H1 (cell line): ENCODE measurements around the gene MAP3K3. TPM values are rescaled to one million over a fixed set of nuclear protein-coding genes. Genes with fewer than 3 reads are reported as not detected.

Source experiments
- CTCF ChIA-PET: fragments of 300-600 bp; sonication (Branson Sonifier 250); formaldehyde crosslinking; loops from one replicate; lab custom pipeline; 2021; ENCODE audit not compliant: partially characterized antibody; lab: Charles Lee
- POLR2A ChIA-PET: fragments of 300-600 bp; sonication (Branson Sonifier 250); formaldehyde crosslinking; loops from one replicate; lab custom pipeline; 2021; ENCODE audit warnings: inconsistent platforms; ENCODE audit not compliant: partially characterized antibody; lab: Charles Lee
- DNase-seq, 2 experiments: peaks; one replicate each; pipeline versions ENCODE4 v3.0.0 to v3.0.0-alpha.2; 2010 to 2022; ENCODE audit warnings: low spot score in 2 of 2, low read depth in 1 of 2, mixed read lengths in 1 of 2
- FAIRE-seq: peaks from 2 replicates; lab custom pipeline; 2011; peaks lifted over from hg19 to GRCh38; lab: Jason Lieb, UNC
- H2AFZ ChIP-seq: 2 replicates; pipeline ENCODE4 v1.8.1; 2012; ENCODE audit warnings: low read length, inconsistent platforms
- H2AK5ac ChIP-seq: 2 replicates; pipeline ENCODE4 v1.6.1; 2013; ENCODE audit warnings: low read depth, low read length
- H2BK120ac ChIP-seq: replicated peaks from 2 replicates; pipeline ENCODE3; 2013; ENCODE audit warnings: low read depth, low read length, inconsistent platforms
- H2BK12ac ChIP-seq: 2 replicates; pipeline ENCODE4 v1.6.1; 2013; ENCODE audit warnings: low read depth, low read length
- H2BK15ac ChIP-seq: 2 replicates; pipeline ENCODE4 v1.6.1; 2013; ENCODE audit warnings: low read length
- H2BK20ac ChIP-seq: 2 replicates; pipeline ENCODE4 v1.6.1; 2013; ENCODE audit warnings: low read length
- H2BK5ac ChIP-seq: 2 replicates; pipeline ENCODE4 v1.6.1; 2013; ENCODE audit warnings: low read depth, low read length
- H3K14ac ChIP-seq: 2 replicates; pipeline ENCODE4 v1.6.1; 2013; ENCODE audit warnings: inconsistent platforms; ENCODE audit not compliant: insufficient read length
- H3K18ac ChIP-seq: 2 replicates; pipeline ENCODE4 v1.6.1; 2013; ENCODE audit warnings: low read length; ENCODE audit errors: extremely low read depth
- H3K23ac ChIP-seq: 2 replicates; pipeline ENCODE4 v1.6.1; 2013; ENCODE audit warnings: inconsistent platforms; ENCODE audit not compliant: insufficient read length
- H3K23me2 ChIP-seq: 2 replicates; pipeline ENCODE4 v1.6.1; 2013; ENCODE audit warnings: low read depth, low read length
- H3K27ac ChIP-seq: 2 replicates; pipeline ENCODE4 v1.6.1; 2011; ENCODE audit warnings: low read depth, low read length, inconsistent platforms
- H3K27me3 ChIP-seq, 4 experiments: replicated peaks in 1 of 4; 1 replicate in 1 of 4; 2 replicates in 3 of 4; pipeline versions ENCODE4 v1.6.1 to v1.8.1; 2011 to 2013; ENCODE audit warnings: low read length in 3 of 4, mild to moderate bottlenecking in 3 of 4, inconsistent platforms in 2 of 4, mixed read lengths in 2 of 4, moderate library complexity in 1 of 4; ENCODE audit not compliant: control insufficient read depth in 3 of 4, insufficient read depth in 3 of 4; ENCODE audit errors: extremely low read depth in 1 of 4
- H3K36me3 ChIP-seq, 4 experiments: 2 replicates each; pipeline versions ENCODE4 v1.6.1 to v1.8.1; 2011 to 2013; ENCODE audit warnings: mild to moderate bottlenecking in 4 of 4, low read length in 3 of 4, moderate library complexity in 2 of 4, control low read depth in 1 of 4, inconsistent platforms in 1 of 4; ENCODE audit not compliant: insufficient read depth in 4 of 4, control insufficient read depth in 2 of 4
- H3K4ac ChIP-seq: replicated peaks from 2 replicates; pipeline ENCODE3; 2013; ENCODE audit warnings: low read length, low read depth, mixed read lengths, inconsistent platforms; ENCODE audit not compliant: insufficient read length
- H3K4me1 ChIP-seq, 4 experiments: replicated peaks in 1 of 4; 1 replicate in 1 of 4; 2 replicates in 3 of 4; pipeline versions ENCODE4 v1.6.1 to v1.8.1; 2011 to 2013; ENCODE audit warnings: low read length in 3 of 4, inconsistent platforms in 2 of 4, mixed read lengths in 1 of 4; ENCODE audit not compliant: insufficient read depth in 4 of 4, control insufficient read depth in 3 of 4
- H3K4me2 ChIP-seq, 2 experiments: 2 replicates each; pipeline versions ENCODE4 v1.6.1 to v1.8.1; 2011 to 2013; ENCODE audit warnings: low read depth in 2 of 2, low read length in 2 of 2, control low read depth in 1 of 2, inconsistent platforms in 1 of 2, mild to moderate bottlenecking in 1 of 2; ENCODE audit not compliant: insufficient read depth in 1 of 2
- H3K4me3 ChIP-seq, 4 experiments: fragments of 200-600, 300-600 bp in 1 of 4; sonication (generic), shearing (Covaris generic), sonication (Bioruptor Twin) in 1 of 4; 2 replicates each; pipeline versions ENCODE4 v1.5.1 to v1.8.1; 2011 to 2016; ENCODE audit warnings: low read length in 4 of 4, low read depth in 3 of 4, control low read depth in 2 of 4, inconsistent platforms in 2 of 4, mild to moderate bottlenecking in 2 of 4, mixed read lengths in 1 of 4, moderate library complexity in 1 of 4; ENCODE audit not compliant: insufficient read depth in 2 of 4; ENCODE audit errors: extremely low read depth in 1 of 4
- H3K56ac ChIP-seq: replicated peaks from 2 replicates; pipeline ENCODE3; 2013; ENCODE audit warnings: low read depth, mild to moderate bottlenecking, mixed read lengths, low read length, inconsistent platforms; ENCODE audit not compliant: insufficient read length
- H3K79me1 ChIP-seq: 2 replicates; pipeline ENCODE4 v1.6.1; 2013; ENCODE audit warnings: low read depth, low read length, control low read depth
- H3K79me2 ChIP-seq, 2 experiments: 2 replicates each; pipeline versions ENCODE4 v1.6.1 to v1.8.1; 2012 to 2013; ENCODE audit warnings: low read length in 2 of 2, mild to moderate bottlenecking in 2 of 2, inconsistent platforms in 1 of 2; ENCODE audit not compliant: insufficient read depth in 2 of 2, control insufficient read depth in 1 of 2
- H3K9ac ChIP-seq, 4 experiments: replicated peaks in 1 of 4; 1 replicate in 1 of 4; 2 replicates in 3 of 4; pipeline versions ENCODE4 v1.6.1 to v1.8.1; 2011 to 2013; ENCODE audit warnings: low read depth in 3 of 4, low read length in 3 of 4, control low read depth in 2 of 4, mild to moderate bottlenecking in 2 of 4, moderate library complexity in 2 of 4, inconsistent platforms in 1 of 4; ENCODE audit errors: extremely low read depth in 1 of 4
- H3K9me3 ChIP-seq, 2 experiments: 2 replicates each; pipeline versions ENCODE4 v1.6.1 to v1.8.1; 2012 to 2013; ENCODE audit warnings: mild to moderate bottlenecking in 2 of 2, moderate library complexity in 2 of 2, control low read depth in 1 of 2, inconsistent platforms in 1 of 2, low read depth in 1 of 2, low read length in 1 of 2, mixed read lengths in 1 of 2; ENCODE audit not compliant: insufficient read depth in 2 of 2
- H4K20me1 ChIP-seq, 2 experiments: replicated peaks in 1 of 2; 2 replicates each; pipeline versions ENCODE3 to v1.8.1; 2011 to 2013; ENCODE audit warnings: inconsistent platforms in 2 of 2, low read length in 2 of 2, mild to moderate bottlenecking in 1 of 2; ENCODE audit not compliant: insufficient read depth in 2 of 2, control insufficient read depth in 1 of 2
- H4K5ac ChIP-seq: 2 replicates; pipeline ENCODE4 v1.6.1; 2013; ENCODE audit warnings: low read length, low read depth, mixed read lengths, inconsistent platforms; ENCODE audit not compliant: insufficient read length
- H4K8ac ChIP-seq: 2 replicates; pipeline ENCODE4 v1.8.0; 2013; ENCODE audit warnings: mild to moderate bottlenecking, moderate library complexity, low read length, inconsistent platforms; ENCODE audit not compliant: insufficient read depth; ENCODE audit errors: extremely low read depth
- H4K91ac ChIP-seq: replicated peaks from 2 replicates; pipeline ENCODE3; 2013; ENCODE audit warnings: low read length, mixed read lengths, inconsistent platforms; ENCODE audit not compliant: insufficient read length
- CEBPB ChIP-seq: IDR thresholded peaks from 2 replicates; pipeline ENCODE4 v1.6.1; 2012; ENCODE audit warnings: low read depth, low read length
- CTBP2 ChIP-seq: IDR thresholded peaks from 2 replicates; pipeline ENCODE4 v1.7.0; 2011; ENCODE audit warnings: borderline replicate concordance, mild to moderate bottlenecking, moderate library complexity, mixed read lengths, low read length; ENCODE audit not compliant: insufficient read depth, insufficient read length
- EP300 ChIP-seq, 2 experiments: IDR thresholded peaks; 1 replicate in 1 of 2; 2 replicates in 1 of 2; pipeline ENCODE4 v1.6.1; 2011 to 2012; ENCODE audit warnings: low read depth in 2 of 2, low read length in 2 of 2, mild to moderate bottlenecking in 2 of 2, borderline replicate concordance in 1 of 2, inconsistent platforms in 1 of 2, moderate library complexity in 1 of 2
- GABPA ChIP-seq: IDR thresholded peaks from 2 replicates; pipeline ENCODE4 v1.6.1; 2011; ENCODE audit warnings: mild to moderate bottlenecking, low read length, moderate library complexity, borderline replicate concordance; ENCODE audit not compliant: insufficient read depth
- JUN ChIP-seq: IDR thresholded peaks from 2 replicates; pipeline ENCODE4 v1.6.1; 2011; ENCODE audit warnings: low read depth, mild to moderate bottlenecking, improper control_type of control experiment, low read length
- POLR2A ChIP-seq, 2 experiments: IDR thresholded peaks; 1 replicate in 1 of 2; 2 replicates in 1 of 2; pipeline ENCODE4 v1.6.1; 2011; ENCODE audit warnings: low read depth in 2 of 2, low read length in 2 of 2, mild to moderate bottlenecking in 2 of 2; ENCODE audit errors: control extremely low read depth in 1 of 2
- RAD21 ChIP-seq, 2 experiments: IDR thresholded peaks in 1 of 2; conservative IDR thresholded peaks in 1 of 2; 2 replicates each; pipeline ENCODE4 v1.6.1; 2011; ENCODE audit warnings: low read depth in 2 of 2, low read length in 2 of 2, improper control_type of control experiment in 1 of 2, inconsistent platforms in 1 of 2, mild to moderate bottlenecking in 1 of 2, moderate library complexity in 1 of 2
- ZNF274 ChIP-seq: IDR thresholded peaks from 2 replicates; pipeline ENCODE4 v1.7.0; 2012; ENCODE audit warnings: low read length, borderline replicate concordance; ENCODE audit errors: extremely low read depth
- WGBS, 2 experiments: shearing (Covaris generic) in 1 of 2; methylation state at CpG; one replicate each; pipeline versions ENCODE4 v1.1.6 to v1.1.7; 2013 to 2015; ENCODE audit warnings: low lambda C conversion rate in 2 of 2, mixed read lengths in 2 of 2, inconsistent platforms in 1 of 2, low coverage in 1 of 2, missing lambda C conversion rate in 1 of 2; ENCODE audit not compliant: insufficient replicate concordance in 2 of 2, insufficient coverage in 1 of 2, insufficient read length in 1 of 2; ENCODE audit errors: extremely low coverage in 1 of 2, missing lambda C conversion rate in 1 of 2; 5-methylcytosine and 5-hydroxymethylcytosine counted together
- polyA plus RNA-seq, 7 experiments: library from polyadenylated mRNA; depleted of rRNA in 3 of 7; stranded (reverse) in 5 of 7; unstranded in 2 of 7; fragments of >200 nt in 5 of 7; fragments of 200-250 nt in 2 of 7; gene quantifications; 1 replicate in 5 of 7; 2 replicates in 1 of 7; 4 replicates in 1 of 7; pipeline versions ENCODE4 v1.2.1 to v1.2.3, GENCODE V29; 2011 to 2013; ENCODE audit warnings: missing spikeins in 2 of 7, mixed read lengths in 2 of 7
- total RNA-seq: library from RNA; stranded (reverse); fragmentation: NEBNext Ultra II Directional; extraction: Animal tissue kit (Norgen Biotek cat#: 25700); gene quantifications from 2 replicates; pipeline ENCODE4 v1.2.1, GENCODE V29; 2021
- TF ChIP-seq, protein P1 (sequence below), 3 experiments: IDR thresholded peaks; 1 replicate in 2 of 3; 2 replicates in 1 of 3; pipeline versions ENCODE4 v1.5.1 to v1.6.1; 2011; ENCODE audit warnings: low read length in 3 of 3, mild to moderate bottlenecking in 3 of 3, inconsistent platforms in 2 of 3, low read depth in 1 of 3, moderate library complexity in 1 of 3; ENCODE audit not compliant: insufficient read depth in 1 of 3; ENCODE audit errors: control extremely low read depth in 1 of 3

Gene MAP3K3
- total and polyA plus RNA-seq, 2 of the 8 experiments (the other 6 are each of a cell fraction or from before 2014, with no cell fraction given): 10.3 to 21.0 TPM

DNA sequence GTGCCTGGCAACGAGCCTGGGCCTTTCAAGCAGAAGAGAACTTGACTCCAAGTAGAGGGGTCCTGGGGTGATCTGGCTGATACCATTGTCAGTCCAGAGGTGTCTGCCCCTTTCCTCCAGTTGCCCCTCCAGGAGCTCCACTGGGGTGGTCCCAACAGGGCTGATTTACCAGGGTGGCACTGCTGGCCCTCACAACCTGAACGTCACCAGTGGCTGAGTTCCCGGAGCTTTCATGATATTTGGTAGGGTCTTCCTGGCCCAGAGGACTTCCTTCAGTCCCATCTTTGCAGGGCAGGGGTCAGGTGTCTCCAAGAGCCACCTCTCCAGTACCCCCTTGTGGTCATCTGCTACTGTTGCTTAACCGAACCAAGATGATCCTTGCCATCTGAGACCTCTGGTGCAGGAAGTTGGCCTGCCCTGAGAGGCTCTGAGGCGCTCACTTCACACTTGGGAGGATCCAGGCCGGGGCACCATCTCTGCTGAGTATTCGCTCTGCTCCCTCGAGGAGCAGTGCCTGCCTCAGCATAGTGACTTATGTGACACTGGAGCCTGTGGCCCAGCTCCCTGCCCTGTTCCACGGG lies 74.3 kb downstream of the MAP3K3 start:
- peaks cover 0 to 5% (median under 1%) of the 10 kb centered on the region in 4 experiments; a peak in 2 of 8 replicates for H3K36me3 ChIP-seq
- H3K27me3 ChIP-seq: peaks cover 0 to 5% (median 0%) of the 10 kb centered on the region in 4 experiments; a peak in 3 of 7 replicates
- no peaks in the 10 kb centered on the region for H3K79me2 ChIP-seq
- H3K23ac ChIP-seq: no peak overlapping the region
- H2BK5ac ChIP-seq: no peak overlapping the region
- CTCF ChIA-PET: interaction anchor here (0.6 to 7.3 kb wide), 23 partner anchors 9 to 599 kb away, joined by 3 to 65 read pairs (median 5); no protein-coding TSS in a partner anchor
- H3K56ac ChIP-seq: no peak overlapping the region
- peaks cover 1 to 24% (median 14%) of the 10 kb centered on the region in 4 experiments; a peak in 6 of 7 replicates for H3K4me1 ChIP-seq
- H3K9ac ChIP-seq: no peak overlapping the region
- no peak overlapping the region for H2BK12ac ChIP-seq
- H3K4ac ChIP-seq: no peak overlapping the region
- H2BK120ac ChIP-seq: no peak overlapping the region
- no peak overlapping the region for H3K4me2 ChIP-seq
- POLR2A ChIA-PET: interaction anchor here (1.3 to 3.2 kb wide), 5 partner anchors 14 to 79 kb away, joined by 3 to 21 read pairs (median 3); partner anchors contain the start of gene MAP3K3
- H3K9me3 ChIP-seq: no peaks in the 10 kb centered on the region
- TF ChIP-seq CTBP2 (no peak), POLR2A (IDR thresholded peaks at IDR 0.05; ENCODE audit: control extremely low read depth in 1 of 2, low read depth in 2 of 2, low read length in 2 of 2) (peak in 1 of 2 experiments; percentile 32; a peak in 1 of 3 replicates), CEBPB (peak; percentile 63; the same call in 1 of the 2 replicates), JUN (no peak), EP300 (IDR thresholded peaks at IDR 0.05; ENCODE audit: borderline replicate concordance in 1 of 2, low read depth in 2 of 2, low read length in 2 of 2) (no peak), ZNF274 (no peak), RAD21 (IDR thresholded peaks at IDR 0.05 in 1 of 2, conservative IDR thresholded peaks at IDR 0.05 in 1 of 2; ENCODE audit: low read depth in 2 of 2, low read length in 2 of 2) (peak; percentile 52 to 68), GABPA (no peak)
- TF ChIP-seq, protein P1, sequence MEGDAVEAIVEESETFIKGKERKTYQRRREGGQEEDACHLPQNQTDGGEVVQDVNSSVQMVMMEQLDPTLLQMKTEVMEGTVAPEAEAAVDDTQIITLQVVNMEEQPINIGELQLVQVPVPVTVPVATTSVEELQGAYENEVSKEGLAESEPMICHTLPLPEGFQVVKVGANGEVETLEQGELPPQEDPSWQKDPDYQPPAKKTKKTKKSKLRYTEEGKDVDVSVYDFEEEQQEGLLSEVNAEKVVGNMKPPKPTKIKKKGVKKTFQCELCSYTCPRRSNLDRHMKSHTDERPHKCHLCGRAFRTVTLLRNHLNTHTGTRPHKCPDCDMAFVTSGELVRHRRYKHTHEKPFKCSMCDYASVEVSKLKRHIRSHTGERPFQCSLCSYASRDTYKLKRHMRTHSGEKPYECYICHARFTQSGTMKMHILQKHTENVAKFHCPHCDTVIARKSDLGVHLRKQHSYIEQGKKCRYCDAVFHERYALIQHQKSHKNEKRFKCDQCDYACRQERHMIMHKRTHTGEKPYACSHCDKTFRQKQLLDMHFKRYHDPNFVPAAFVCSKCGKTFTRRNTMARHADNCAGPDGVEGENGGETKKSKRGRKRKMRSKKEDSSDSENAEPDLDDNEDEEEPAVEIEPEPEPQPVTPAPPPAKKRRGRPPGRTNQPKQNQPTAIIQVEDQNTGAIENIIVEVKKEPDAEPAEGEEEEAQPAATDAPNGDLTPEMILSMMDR (IDR thresholded peaks at IDR 0.05; ENCODE audit: control extremely low read depth in 1 of 3, insufficient read depth in 1 of 3, low read depth in 1 of 3, low read length in 3 of 3): peak; percentile 65 to 80 (median 76)
- no peak overlapping the region for H3K27ac ChIP-seq
- no peak overlapping the region for H4K91ac ChIP-seq
- no peak overlapping the region for H2AFZ ChIP-seq
- H2AK5ac ChIP-seq: no peak overlapping the region
- peaks cover 16% of the 10 kb centered on the region; the same call in 1 of the 2 replicates for H3K23me2 ChIP-seq
- WGBS, 2 experiments: 71% methylated on average over 9 of the region's 9 CpGs; no CpG with 5 or more reads in 1 of the 2 experiments
- H3K4me3 ChIP-seq: no peak overlapping the region
- FAIRE-seq (peak; percentile 69), DNase-seq (peak in 1 of 2 experiments; percentile 65)
- H3K18ac ChIP-seq: no peak overlapping the region
- no peak overlapping the region for H4K5ac ChIP-seq
- no peaks in the 10 kb centered on the region for H3K79me1 ChIP-seq
- no peak overlapping the region for H2BK15ac ChIP-seq
- H2BK20ac ChIP-seq: no peak overlapping the region
- peaks cover 3 to 6% of the 10 kb centered on the region in 2 experiments for H4K20me1 ChIP-seq
- no peak overlapping the region for H3K14ac ChIP-seq
- no peak overlapping the region for H4K8ac ChIP-seq
